ENCODE data around the gene STAC.
"Not testable (repeated sequence)": the region's sequence is repeated elsewhere in the genome, so short reads cannot be mapped to it uniquely, and the experiment has no call there.

DNA sequence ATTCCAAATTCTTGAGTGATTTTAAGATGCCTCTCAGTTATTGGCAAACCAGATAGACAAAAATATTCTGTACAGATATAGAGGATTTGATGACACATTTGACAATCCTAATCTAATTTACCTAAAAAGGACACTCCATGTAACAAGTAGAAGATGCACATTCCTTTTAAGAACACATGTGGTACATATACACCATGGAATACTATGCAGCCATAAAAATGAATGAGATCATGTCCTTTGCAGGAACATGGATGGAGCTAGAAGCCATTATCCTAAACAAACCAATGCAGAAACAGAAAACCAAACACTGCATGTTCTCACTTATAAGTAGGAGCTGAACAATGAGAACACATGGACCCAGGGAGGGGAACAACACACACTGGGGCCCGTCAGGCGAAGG, 119.7 kb downstream of the STAC start:
- TF ChIP-seq SMC3 (IDR thresholded peaks at IDR 0.05; ENCODE audit: borderline replicate concordance, low read length); BACH1 (IDR thresholded peaks at IDR 0.05; ENCODE audit: borderline replicate concordance); SUPT20H (IDR thresholded peaks at IDR 0.05; ENCODE audit: borderline replicate concordance, control insufficient read depth, low read depth, low read length); POLR2A (IDR thresholded peaks at IDR 0.05; ENCODE audit: low read depth, low read length); POLR2AphosphoS5 (IDR thresholded peaks at IDR 0.05; ENCODE audit: low read length); TAF1 (IDR thresholded peaks at IDR 0.05; ENCODE audit: borderline replicate concordance, low read depth, low read length); HDAC6 (IDR thresholded peaks at IDR 0.05; ENCODE audit: unreplicated experiment); ZSCAN29 (IDR thresholded peaks at IDR 0.05): not testable (repeated sequence)
- TF ChIP-seq, protein P1, sequence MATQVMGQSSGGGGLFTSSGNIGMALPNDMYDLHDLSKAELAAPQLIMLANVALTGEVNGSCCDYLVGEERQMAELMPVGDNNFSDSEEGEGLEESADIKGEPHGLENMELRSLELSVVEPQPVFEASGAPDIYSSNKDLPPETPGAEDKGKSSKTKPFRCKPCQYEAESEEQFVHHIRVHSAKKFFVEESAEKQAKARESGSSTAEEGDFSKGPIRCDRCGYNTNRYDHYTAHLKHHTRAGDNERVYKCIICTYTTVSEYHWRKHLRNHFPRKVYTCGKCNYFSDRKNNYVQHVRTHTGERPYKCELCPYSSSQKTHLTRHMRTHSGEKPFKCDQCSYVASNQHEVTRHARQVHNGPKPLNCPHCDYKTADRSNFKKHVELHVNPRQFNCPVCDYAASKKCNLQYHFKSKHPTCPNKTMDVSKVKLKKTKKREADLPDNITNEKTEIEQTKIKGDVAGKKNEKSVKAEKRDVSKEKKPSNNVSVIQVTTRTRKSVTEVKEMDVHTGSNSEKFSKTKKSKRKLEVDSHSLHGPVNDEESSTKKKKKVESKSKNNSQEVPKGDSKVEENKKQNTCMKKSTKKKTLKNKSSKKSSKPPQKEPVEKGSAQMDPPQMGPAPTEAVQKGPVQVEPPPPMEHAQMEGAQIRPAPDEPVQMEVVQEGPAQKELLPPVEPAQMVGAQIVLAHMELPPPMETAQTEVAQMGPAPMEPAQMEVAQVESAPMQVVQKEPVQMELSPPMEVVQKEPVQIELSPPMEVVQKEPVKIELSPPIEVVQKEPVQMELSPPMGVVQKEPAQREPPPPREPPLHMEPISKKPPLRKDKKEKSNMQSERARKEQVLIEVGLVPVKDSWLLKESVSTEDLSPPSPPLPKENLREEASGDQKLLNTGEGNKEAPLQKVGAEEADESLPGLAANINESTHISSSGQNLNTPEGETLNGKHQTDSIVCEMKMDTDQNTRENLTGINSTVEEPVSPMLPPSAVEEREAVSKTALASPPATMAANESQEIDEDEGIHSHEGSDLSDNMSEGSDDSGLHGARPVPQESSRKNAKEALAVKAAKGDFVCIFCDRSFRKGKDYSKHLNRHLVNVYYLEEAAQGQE (IDR thresholded peaks at IDR 0.05; ENCODE audit: low read depth, low read length): not testable (repeated sequence)
- TF ChIP-seq, protein P2, sequence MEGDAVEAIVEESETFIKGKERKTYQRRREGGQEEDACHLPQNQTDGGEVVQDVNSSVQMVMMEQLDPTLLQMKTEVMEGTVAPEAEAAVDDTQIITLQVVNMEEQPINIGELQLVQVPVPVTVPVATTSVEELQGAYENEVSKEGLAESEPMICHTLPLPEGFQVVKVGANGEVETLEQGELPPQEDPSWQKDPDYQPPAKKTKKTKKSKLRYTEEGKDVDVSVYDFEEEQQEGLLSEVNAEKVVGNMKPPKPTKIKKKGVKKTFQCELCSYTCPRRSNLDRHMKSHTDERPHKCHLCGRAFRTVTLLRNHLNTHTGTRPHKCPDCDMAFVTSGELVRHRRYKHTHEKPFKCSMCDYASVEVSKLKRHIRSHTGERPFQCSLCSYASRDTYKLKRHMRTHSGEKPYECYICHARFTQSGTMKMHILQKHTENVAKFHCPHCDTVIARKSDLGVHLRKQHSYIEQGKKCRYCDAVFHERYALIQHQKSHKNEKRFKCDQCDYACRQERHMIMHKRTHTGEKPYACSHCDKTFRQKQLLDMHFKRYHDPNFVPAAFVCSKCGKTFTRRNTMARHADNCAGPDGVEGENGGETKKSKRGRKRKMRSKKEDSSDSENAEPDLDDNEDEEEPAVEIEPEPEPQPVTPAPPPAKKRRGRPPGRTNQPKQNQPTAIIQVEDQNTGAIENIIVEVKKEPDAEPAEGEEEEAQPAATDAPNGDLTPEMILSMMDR (IDR thresholded peaks at IDR 0.05 in 2 of 3, conservative IDR thresholded peaks at IDR 0.05 in 1 of 3; ENCODE audit: control insufficient read depth in 2 of 3, extremely low read depth in 1 of 3, insufficient read depth in 1 of 3, low read depth in 3 of 3, low read length in 3 of 3): not testable (repeated sequence)
- TF ChIP-seq, protein P3, sequence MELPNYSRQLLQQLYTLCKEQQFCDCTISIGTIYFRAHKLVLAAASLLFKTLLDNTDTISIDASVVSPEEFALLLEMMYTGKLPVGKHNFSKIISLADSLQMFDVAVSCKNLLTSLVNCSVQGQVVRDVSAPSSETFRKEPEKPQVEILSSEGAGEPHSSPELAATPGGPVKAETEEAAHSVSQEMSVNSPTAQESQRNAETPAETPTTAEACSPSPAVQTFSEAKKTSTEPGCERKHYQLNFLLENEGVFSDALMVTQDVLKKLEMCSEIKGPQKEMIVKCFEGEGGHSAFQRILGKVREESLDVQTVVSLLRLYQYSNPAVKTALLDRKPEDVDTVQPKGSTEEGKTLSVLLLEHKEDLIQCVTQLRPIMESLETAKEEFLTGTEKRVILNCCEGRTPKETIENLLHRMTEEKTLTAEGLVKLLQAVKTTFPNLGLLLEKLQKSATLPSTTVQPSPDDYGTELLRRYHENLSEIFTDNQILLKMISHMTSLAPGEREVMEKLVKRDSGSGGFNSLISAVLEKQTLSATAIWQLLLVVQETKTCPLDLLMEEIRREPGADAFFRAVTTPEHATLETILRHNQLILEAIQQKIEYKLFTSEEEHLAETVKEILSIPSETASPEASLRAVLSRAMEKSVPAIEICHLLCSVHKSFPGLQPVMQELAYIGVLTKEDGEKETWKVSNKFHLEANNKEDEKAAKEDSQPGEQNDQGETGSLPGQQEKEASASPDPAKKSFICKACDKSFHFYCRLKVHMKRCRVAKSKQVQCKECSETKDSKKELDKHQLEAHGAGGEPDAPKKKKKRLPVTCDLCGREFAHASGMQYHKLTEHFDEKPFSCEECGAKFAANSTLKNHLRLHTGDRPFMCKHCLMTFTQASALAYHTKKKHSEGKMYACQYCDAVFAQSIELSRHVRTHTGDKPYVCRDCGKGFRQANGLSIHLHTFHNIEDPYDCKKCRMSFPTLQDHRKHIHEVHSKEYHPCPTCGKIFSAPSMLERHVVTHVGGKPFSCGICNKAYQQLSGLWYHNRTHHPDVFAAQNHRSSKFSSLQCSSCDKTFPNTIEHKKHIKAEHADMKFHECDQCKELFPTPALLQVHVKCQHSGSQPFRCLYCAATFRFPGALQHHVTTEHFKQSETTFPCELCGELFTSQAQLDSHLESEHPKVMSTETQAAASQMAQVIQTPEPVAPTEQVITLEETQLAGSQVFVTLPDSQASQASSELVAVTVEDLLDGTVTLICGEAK (IDR thresholded peaks at IDR 0.05; ENCODE audit: borderline replicate concordance): not testable (repeated sequence)
- TF ChIP-seq, protein P4, sequence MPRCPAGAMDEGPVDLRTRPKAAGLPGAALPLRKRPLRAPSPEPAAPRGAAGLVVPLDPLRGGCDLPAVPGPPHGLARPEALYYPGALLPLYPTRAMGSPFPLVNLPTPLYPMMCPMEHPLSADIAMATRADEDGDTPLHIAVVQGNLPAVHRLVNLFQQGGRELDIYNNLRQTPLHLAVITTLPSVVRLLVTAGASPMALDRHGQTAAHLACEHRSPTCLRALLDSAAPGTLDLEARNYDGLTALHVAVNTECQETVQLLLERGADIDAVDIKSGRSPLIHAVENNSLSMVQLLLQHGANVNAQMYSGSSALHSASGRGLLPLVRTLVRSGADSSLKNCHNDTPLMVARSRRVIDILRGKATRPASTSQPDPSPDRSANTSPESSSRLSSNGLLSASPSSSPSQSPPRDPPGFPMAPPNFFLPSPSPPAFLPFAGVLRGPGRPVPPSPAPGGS (IDR thresholded peaks at IDR 0.05; ENCODE audit: borderline replicate concordance, insufficient read depth, low read depth, low read length, poor library complexity, severe bottlenecking): not testable (repeated sequence)
- TF ChIP-seq, protein P5, sequence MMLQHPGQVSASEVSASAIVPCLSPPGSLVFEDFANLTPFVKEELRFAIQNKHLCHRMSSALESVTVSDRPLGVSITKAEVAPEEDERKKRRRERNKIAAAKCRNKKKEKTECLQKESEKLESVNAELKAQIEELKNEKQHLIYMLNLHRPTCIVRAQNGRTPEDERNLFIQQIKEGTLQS (IDR thresholded peaks at IDR 0.05; ENCODE audit: borderline replicate concordance, extremely low read depth, low read depth, low read length): not testable (repeated sequence)
